SK-N-SH treated with all-trans-retinoic acid at 6 μM for 48 hours (cell line): ENCODE data around the gene CROCC2.

Experiments
- ATAC-seq: fragments of 200-7000 bp; cut with Tn5 transposase; 3 replicates; pipeline ENCODE4 v1.9.1; 2020; ENCODE audit warnings: mild to moderate bottlenecking, moderate library complexity
- ARNTL ChIP-seq: fragments of 450-650 bp; formaldehyde crosslinking; IDR thresholded peaks from 2 replicates; pipeline ENCODE4 v1.5.0; 2020; ENCODE audit warnings: low read depth, mild to moderate bottlenecking, moderate library complexity, borderline replicate concordance
- BACH2 ChIP-seq: fragments of 250-450 bp; sonication (Bioruptor Pico); IDR thresholded peaks from 2 replicates; pipeline ENCODE4 v1.9.0; 2021; ENCODE audit warnings: mild to moderate bottlenecking, borderline replicate concordance
- CSDC2 ChIP-seq: fragments of 250-450 bp; sonication (Bioruptor Pico); IDR thresholded peaks from 2 replicates; pipeline ENCODE4 v1.5.0; 2020; ENCODE audit warnings: mild to moderate bottlenecking, moderate library complexity
- ESRRG ChIP-seq: fragments of 250-450 bp; sonication (Bioruptor Pico); IDR thresholded peaks from 2 replicates; pipeline ENCODE4 v1.6.1; 2021; ENCODE audit warnings: mild to moderate bottlenecking
- ISL1 ChIP-seq: fragments of 250-450 bp; sonication (Bioruptor Pico); IDR thresholded peaks from 2 replicates; pipeline ENCODE4 v2.1.2; 2022; ENCODE audit warnings: mild to moderate bottlenecking, moderate library complexity
- OSR1 ChIP-seq: fragments of 250-450 bp; sonication (Bioruptor Pico); IDR thresholded peaks from 2 replicates; pipeline ENCODE4 v1.8.0; 2022; ENCODE audit warnings: moderate library complexity, mild to moderate bottlenecking, inconsistent platforms
- PATZ1 ChIP-seq: fragments of 250-450 bp; sonication (Bioruptor Pico); IDR thresholded peaks from 2 replicates; pipeline ENCODE4 v1.8.0; 2020; ENCODE audit warnings: mild to moderate bottlenecking, moderate library complexity, borderline replicate concordance
- POU6F1 ChIP-seq: fragments of 250-450 bp; sonication (Bioruptor Pico); IDR thresholded peaks from 2 replicates; pipeline ENCODE4 v1.8.0; 2021; ENCODE audit warnings: low read depth, mild to moderate bottlenecking, moderate library complexity, borderline replicate concordance
- RARB ChIP-seq: fragments of 250-450 bp; sonication (Bioruptor Pico); IDR thresholded peaks from 2 replicates; pipeline ENCODE4 v1.8.0; 2021; ENCODE audit warnings: mild to moderate bottlenecking, moderate library complexity
- SNAI2 ChIP-seq: fragments of 250-450 bp; sonication (Bioruptor Pico); IDR thresholded peaks from 2 replicates; pipeline ENCODE4 v1.5.0; 2020; ENCODE audit warnings: mild to moderate bottlenecking, moderate library complexity
- TOX ChIP-seq: fragments of 250-450 bp; sonication (Bioruptor Pico); IDR thresholded peaks from 2 replicates; pipeline ENCODE4 v1.8.0; 2021; ENCODE audit warnings: mild to moderate bottlenecking, moderate library complexity, borderline replicate concordance
- TSHZ2 ChIP-seq: fragments of 250-450 bp; sonication (Bioruptor Pico); IDR thresholded peaks from 2 replicates; pipeline ENCODE4 v1.5.0; 2020; ENCODE audit warnings: mild to moderate bottlenecking, moderate library complexity
- ZC3H10 ChIP-seq: fragments of 250-450 bp; sonication (Bioruptor Pico); IDR thresholded peaks from 2 replicates; pipeline ENCODE4 v1.5.1; 2021; ENCODE audit warnings: mild to moderate bottlenecking, moderate library complexity
- ZFP3 ChIP-seq: fragments of 250-450 bp; sonication (Bioruptor Pico); IDR thresholded peaks from 2 replicates; pipeline ENCODE4 v1.5.0; 2020; ENCODE audit warnings: mild to moderate bottlenecking, moderate library complexity
- ZFP30 ChIP-seq: fragments of 450-650 bp; formaldehyde crosslinking; IDR thresholded peaks from 2 replicates; pipeline ENCODE4 v1.5.0; 2022; ENCODE audit warnings: mild to moderate bottlenecking, moderate library complexity
- ZNF565 ChIP-seq: fragments of 450-650 bp; formaldehyde crosslinking; conservative IDR thresholded peaks from 2 replicates; pipeline ENCODE4 v1.5.0; 2020; ENCODE audit warnings: low read depth, mild to moderate bottlenecking, moderate library complexity
- ZNF70 ChIP-seq: fragments of 450-650 bp; formaldehyde crosslinking; IDR thresholded peaks from 2 replicates; pipeline ENCODE4 v1.5.0; 2020; ENCODE audit warnings: mild to moderate bottlenecking, moderate library complexity
- ZNF8 ChIP-seq: fragments of 450-650 bp; formaldehyde crosslinking; IDR thresholded peaks from 2 replicates; pipeline ENCODE4 v1.5.0; 2020; ENCODE audit warnings: mild to moderate bottlenecking, moderate library complexity
- TF ChIP-seq, protein P1 (sequence below): fragments of 250-450 bp; sonication (Bioruptor Pico); IDR thresholded peaks from 2 replicates; pipeline ENCODE4 v1.5.1; 2020; ENCODE audit warnings: low read depth, mild to moderate bottlenecking, moderate library complexity

Gene CROCC2

GRCh38 chr2:241038374-241039180, 132.4 kb downstream of the CROCC2 start:
- TF ChIP-seq ESRRG (CRISPR knock-in tag) (no peak), ARNTL (CRISPR knock-in tag) (no peak), TOX (CRISPR knock-in tag) (no peak), BACH2 (CRISPR knock-in tag) (no peak), ISL1 (CRISPR knock-in tag) (no peak), OSR1 (CRISPR knock-in tag) (no peak), CSDC2 (CRISPR knock-in tag) (no peak), ZNF8 (no peak), RARB (CRISPR knock-in tag) (no peak), ZC3H10 (no peak), SNAI2 (CRISPR knock-in tag) (no peak), ZNF70 (no peak), ZFP3 (CRISPR knock-in tag) (no peak), TSHZ2 (CRISPR knock-in tag) (no peak), ZFP30 (no peak), PATZ1 (CRISPR knock-in tag) (no peak)
- TF ChIP-seq, protein P1, sequence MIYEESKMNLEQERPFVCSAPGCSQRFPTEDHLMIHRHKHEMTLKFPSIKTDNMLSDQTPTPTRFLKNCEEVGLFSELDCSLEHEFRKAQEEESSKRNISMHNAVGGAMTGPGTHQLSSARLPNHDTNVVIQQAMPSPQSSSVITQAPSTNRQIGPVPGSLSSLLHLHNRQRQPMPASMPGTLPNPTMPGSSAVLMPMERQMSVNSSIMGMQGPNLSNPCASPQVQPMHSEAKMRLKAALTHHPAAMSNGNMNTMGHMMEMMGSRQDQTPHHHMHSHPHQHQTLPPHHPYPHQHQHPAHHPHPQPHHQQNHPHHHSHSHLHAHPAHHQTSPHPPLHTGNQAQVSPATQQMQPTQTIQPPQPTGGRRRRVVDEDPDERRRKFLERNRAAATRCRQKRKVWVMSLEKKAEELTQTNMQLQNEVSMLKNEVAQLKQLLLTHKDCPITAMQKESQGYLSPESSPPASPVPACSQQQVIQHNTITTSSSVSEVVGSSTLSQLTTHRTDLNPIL, result no peak
- no peak for ATAC-seq

GRCh38 chr2:241039416-241039815, 133.3 kb downstream of the CROCC2 start:
- no peak for TF ChIP-seq ZNF70
- no peak for TF ChIP-seq RARB (CRISPR knock-in tag)
- TF ChIP-seq ARNTL (CRISPR knock-in tag), result no peak
- no peak for TF ChIP-seq ZNF565
- TF ChIP-seq POU6F1, result no peak
- TF ChIP-seq OSR1 (CRISPR knock-in tag), result no peak
- TF ChIP-seq BACH2 (CRISPR knock-in tag), result no peak
- no peak for TF ChIP-seq ZC3H10
- no peak for TF ChIP-seq TOX (CRISPR knock-in tag)
- TF ChIP-seq PATZ1 (CRISPR knock-in tag), result no peak
- TF ChIP-seq, protein P1, result no peak
- no peak for TF ChIP-seq ZFP3 (CRISPR knock-in tag)
- TF ChIP-seq, all 23 proteins: peak for 0
- ATAC-seq, result no peak
